Superior temporal gyrus (tissue), 1 donor: ENCODE measurements around the gene ARG1.

Source experiments
- DNase-seq: peaks from one replicate; pipeline ENCODE4 v3.0.0-alpha.2; 2016; ENCODE audit errors: extremely low spot score

ARG1 gene

GRCh38 chr6:131586543-131586942 is 13.5 kb downstream of the ARG1 start:
- no peak for DNase-seq

- DNase-seq = no peak
These were observed 14.9 kb downstream of the ARG1 start for GRCh38 chr6:131587909-131588308.

GRCh38 chr6:131588643-131589042 is 15.6 kb downstream of the ARG1 start:
- no peak for DNase-seq

GRCh38 chr6:131592935-131593334 is 19.9 kb downstream of the ARG1 start:
- DNase-seq = no peak

GRCh38 chr6:131594074-131594473 is 21.0 kb downstream of the ARG1 start:
- no peak for DNase-seq

- no peak for DNase-seq
These were observed 24.4 kb downstream of the ARG1 start for GRCh38 chr6:131597446-131597845.

GRCh38 chr6:131600716-131601115 is 27.7 kb downstream of the ARG1 start:
- DNase-seq = peak; percentile 34

- DNase-seq = no peak
These were observed 29.8 kb downstream of the ARG1 start for GRCh38 chr6:131602781-131603312.

- no peak for DNase-seq
These were observed 40.4 kb downstream of the ARG1 start for GRCh38 chr6:131613296-131613925.

- no peak for DNase-seq
These were observed 42.2 kb downstream of the ARG1 start for GRCh38 chr6:131615275-131615674.

GRCh38 chr6:131627724-131628682 is 55.0 kb downstream of the ARG1 start, which contains the start of gene MED23:
TSS of gene MED23 (minus strand) at chr6:131628242. CDS start at chr6:131628049, 193 bp downstream.
- peak; percentile 95 for DNase-seq

- peak; percentile 34 for DNase-seq
These were observed 55.7 kb downstream of the ARG1 start for GRCh38 chr6:131628726-131629125.

- peak; percentile 23 for DNase-seq
These were observed 56.6 kb downstream of the ARG1 start for GRCh38 chr6:131629651-131630050.

GRCh38 chr6:131631625-131632289 is 58.7 kb downstream of the ARG1 start:
- DNase-seq = no peak
